Measurements from ENCODE around the gene TBC1D20. TPM values are rescaled to one million over a fixed set of nuclear protein-coding genes. Genes with fewer than 3 reads are reported as not detected.
A peak's percentile ranks its signal among the peaks of the same experiment; 100 is the strongest.

The TBC1D20 gene
- total RNA-seq, 4 donors from 2014 or later: 28.9 to 39.0 (median 34.0) TPM

DNA sequence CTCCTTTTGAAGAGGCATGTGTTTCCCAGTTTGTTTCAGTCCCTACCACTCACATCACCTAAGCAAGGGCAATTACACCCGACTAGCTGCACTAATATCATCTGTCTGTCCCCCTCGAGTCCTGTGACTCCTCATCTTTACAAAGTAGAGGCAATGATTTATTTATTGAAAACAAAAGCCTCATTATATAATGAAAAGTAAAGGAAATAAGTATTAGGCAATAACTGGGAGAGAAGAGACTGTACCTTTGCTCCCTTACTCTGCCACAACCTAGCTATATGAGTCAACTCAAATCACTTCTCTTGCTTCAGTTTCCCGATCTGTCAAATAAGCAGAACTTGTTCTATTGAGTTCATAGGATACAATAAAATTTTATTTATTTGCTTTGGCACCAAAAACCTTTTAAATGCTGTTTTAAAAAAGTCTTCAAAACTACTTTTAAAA lies 42.3 kb upstream of the TBC1D20 start:
- peaks cover 14 to 15% of the 10 kb centered on the region in 2 donors for H3K4me1 ChIP-seq
- H3K27me3 ChIP-seq: no peaks in the 10 kb centered on the region
- TF ChIP-seq POLR2A (IDR thresholded peaks at IDR 0.05) (no peak), CTCF (IDR thresholded peaks at IDR 0.05 in 4 of 5, conservative IDR thresholded peaks at IDR 0.05 in 1 of 5) (no peak)
- no peak overlapping the region for H3K4me3 ChIP-seq
- H3K9me3 ChIP-seq: no peaks in the 10 kb centered on the region
- intact Hi-C loops (cut with DNase I; ENCODE audit: low total_unique reads): no loop called here
- ATAC-seq (no peak), DNase-seq (no peak)
- no peak overlapping the region for H3K27ac ChIP-seq
- in situ Hi-C loops (cut with MboI; ENCODE audit: low sequenced_read_pairs in 4 of 4): no loop called here
- H3K36me3 ChIP-seq: peaks cover 0 to 59% of the 10 kb centered on the region in 2 donors

DNA sequence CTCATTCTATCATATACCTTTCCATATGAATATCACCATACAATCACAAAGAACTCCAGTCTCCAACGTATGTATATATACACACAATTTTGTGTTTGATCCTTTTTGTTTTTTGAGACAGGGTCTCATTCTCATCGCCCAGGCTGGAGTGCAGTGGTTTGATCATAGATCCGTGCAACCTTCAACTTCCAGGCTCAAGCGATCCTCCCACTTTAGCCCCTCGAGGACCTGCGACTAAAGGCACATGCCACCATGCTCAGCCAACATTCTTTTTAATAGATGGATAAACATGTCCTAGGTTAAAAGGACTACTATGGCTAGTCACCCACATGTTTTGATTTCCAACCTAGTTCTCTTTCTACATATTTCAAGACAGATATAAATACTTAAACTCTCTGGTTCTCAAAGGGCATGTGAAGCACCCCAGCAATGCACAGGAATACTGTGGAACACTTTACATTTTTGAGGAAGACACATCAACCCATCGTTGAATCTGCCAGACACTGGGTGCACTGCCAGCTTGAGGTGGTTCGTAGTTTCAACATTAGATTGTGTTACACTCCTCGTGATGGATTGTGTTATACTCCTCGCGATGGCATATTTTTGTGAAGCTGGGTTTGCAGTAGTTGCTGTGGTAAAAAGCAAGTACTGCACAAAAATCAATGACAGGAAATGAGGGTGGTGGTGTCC lies 40.9 kb upstream of the TBC1D20 start:
- peaks cover 2 to 3% of the 10 kb centered on the region in 2 donors for H3K4me1 ChIP-seq
- in situ Hi-C loops (cut with MboI; ENCODE audit: low sequenced_read_pairs in 4 of 4): no loop called here
- intact Hi-C loops (cut with DNase I; ENCODE audit: low total_unique reads): no loop called here
- H3K27ac ChIP-seq: no peak overlapping the region
- no peaks in the 10 kb centered on the region for H3K9me3 ChIP-seq
- H3K27me3 ChIP-seq: no peaks in the 10 kb centered on the region
- ATAC-seq: no peak
- DNase-seq: no peak
- no peak overlapping the region for H3K4me3 ChIP-seq
- TF ChIP-seq CTCF (IDR thresholded peaks at IDR 0.05 in 4 of 5, conservative IDR thresholded peaks at IDR 0.05 in 1 of 5): no peak
- TF ChIP-seq POLR2A (IDR thresholded peaks at IDR 0.05): no peak
- peaks cover 0 to 73% of the 10 kb centered on the region in 2 donors for H3K36me3 ChIP-seq

GRCh38 chr20:497979-498378 lies 35.6 kb upstream of the TBC1D20 start:
- Histone ChIP-seq H3K36me3 (peaks cover 0 to 64% of the 10 kb centered on the region in 2 donors), H3K27me3 (no peaks in the 10 kb centered on the region), H3K9me3 (no peaks in the 10 kb centered on the region), H3K4me3 (no peak overlapping the region), H3K4me1 (peaks cover 14 to 23% of the 10 kb centered on the region in 2 donors), H3K27ac (peak overlapping the region in 2 of 4 donors; percentile 81)
- TF ChIP-seq CTCF (IDR thresholded peaks at IDR 0.05 in 4 of 5, conservative IDR thresholded peaks at IDR 0.05 in 1 of 5) (no peak), POLR2A (IDR thresholded peaks at IDR 0.05) (no peak)
- ATAC-seq: no peak
- no peak for DNase-seq
- in situ Hi-C loops (cut with MboI; ENCODE audit: low sequenced_read_pairs in 4 of 4) (no loop called here), intact Hi-C loops (cut with DNase I; ENCODE audit: low total_unique reads) (loop anchor here (2.0 to 5.0 kb wide), 2 partner anchors 45 to 154 kb away; partner anchors contain the start of genes CSNK2A1 and SRXN1)

- no peaks in the 10 kb centered on the region for H3K9me3 ChIP-seq
- in situ Hi-C loops (cut with MboI; ENCODE audit: low sequenced_read_pairs in 4 of 4): no loop called here
- peaks cover 0 to 61% of the 10 kb centered on the region in 2 donors for H3K36me3 ChIP-seq
- peaks cover 14 to 23% of the 10 kb centered on the region in 2 donors for H3K4me1 ChIP-seq
- no peaks in the 10 kb centered on the region for H3K27me3 ChIP-seq
- ATAC-seq (peak; percentile 99 to 100), DNase-seq (peak; percentile 71 to 82)
- no peak overlapping the region for H3K4me3 ChIP-seq
- TF ChIP-seq POLR2A (IDR thresholded peaks at IDR 0.05) (no peak), CTCF (IDR thresholded peaks at IDR 0.05 in 4 of 5, conservative IDR thresholded peaks at IDR 0.05 in 1 of 5) (no peak)
- intact Hi-C loops (cut with DNase I; ENCODE audit: low total_unique reads): loop anchor here (2.0 to 5.0 kb wide), 2 partner anchors 47 to 156 kb away; partner anchors contain the start of genes CSNK2A1 and SRXN1
- H3K27ac ChIP-seq: peak overlapping the region; percentile 78 to 81 (median 80)
Measured at GRCh38 chr20:496126-496696, 33.9 kb upstream of the TBC1D20 start.

All from gastrocnemius medialis (tissue), 4 donors.